Glutamatergic neuron (in vitro differentiated cells): ENCODE results near the gene GCC1. TPM values are rescaled to one million over a fixed set of nuclear protein-coding genes. Genes with fewer than 3 reads are reported as not detected.

Source experiments
- DNase-seq: peaks from one replicate; pipeline ENCODE4 v3.0.0; 2022
- H3K27ac Mint-ChIP-seq: one replicate; pipeline ENCODE4 v1.8.0; 2020; ENCODE audit warnings: mild to moderate bottlenecking, mixed read lengths, inconsistent platforms; ENCODE audit not compliant: unreplicated experiment
- H3K27me3 Mint-ChIP-seq: one replicate; pipeline ENCODE4 v1.8.0; 2020; ENCODE audit warnings: mild to moderate bottlenecking, moderate library complexity, mixed read lengths, inconsistent platforms; ENCODE audit not compliant: unreplicated experiment
- H3K36me3 Mint-ChIP-seq: one replicate; pipeline ENCODE4 v1.8.0; 2020; ENCODE audit warnings: mild to moderate bottlenecking, mixed read lengths, inconsistent platforms; ENCODE audit not compliant: unreplicated experiment
- H3K4me1 Mint-ChIP-seq: one replicate; pipeline ENCODE4 v1.8.0; 2020; ENCODE audit warnings: mild to moderate bottlenecking, low read depth, mixed read lengths, inconsistent platforms; ENCODE audit not compliant: unreplicated experiment
- H3K4me3 Mint-ChIP-seq: one replicate; pipeline ENCODE4 v1.8.0; 2020; ENCODE audit warnings: mild to moderate bottlenecking, mixed read lengths, inconsistent platforms; ENCODE audit not compliant: unreplicated experiment
- H3K9me3 Mint-ChIP-seq: one replicate; pipeline ENCODE4 v1.8.0; 2020; ENCODE audit warnings: mild to moderate bottlenecking, moderate library complexity, mixed read lengths, inconsistent platforms; ENCODE audit not compliant: unreplicated experiment
- CTCF ChIP-seq: fragments of 200-600 bp; sonication (generic); IDR thresholded peaks from one replicate; pipeline ENCODE4 v1.5.0; 2021; ENCODE audit not compliant: partially characterized antibody, unreplicated experiment
- total RNA-seq: library from RNA; stranded (reverse); fragmentation: NEBNext Ultra II Directional; extraction: Animal tissue kit (Norgen Biotek cat#: 25700); gene quantifications from one replicate; pipeline ENCODE4 v1.2.1, GENCODE V29; 2021; ENCODE audit not compliant: unreplicated experiment

Gene GCC1
- total RNA-seq, 1 donor from 2014 or later, result 14.9 TPM

DNA sequence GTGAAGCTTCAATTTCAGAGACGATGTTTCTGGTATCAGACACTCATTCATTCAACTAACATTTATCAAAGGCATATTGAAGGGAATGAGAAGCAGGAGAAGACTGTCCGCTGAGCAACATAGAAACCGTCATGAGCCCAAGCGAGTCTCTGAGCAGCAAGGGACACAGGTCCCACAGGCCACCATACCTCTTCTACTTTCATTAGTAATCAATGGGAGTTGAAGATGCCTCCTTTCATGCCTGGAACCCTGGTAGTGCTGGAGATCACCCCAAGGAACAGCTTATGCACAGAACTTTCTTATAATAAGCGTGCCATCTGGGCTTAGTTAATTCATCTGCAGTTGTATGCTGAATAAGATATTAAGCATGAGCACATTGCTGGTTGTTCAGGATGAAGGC lies 31.3 kb upstream of the GCC1 start:
- no peak overlapping the region for H3K27ac Mint-ChIP-seq

DNA sequence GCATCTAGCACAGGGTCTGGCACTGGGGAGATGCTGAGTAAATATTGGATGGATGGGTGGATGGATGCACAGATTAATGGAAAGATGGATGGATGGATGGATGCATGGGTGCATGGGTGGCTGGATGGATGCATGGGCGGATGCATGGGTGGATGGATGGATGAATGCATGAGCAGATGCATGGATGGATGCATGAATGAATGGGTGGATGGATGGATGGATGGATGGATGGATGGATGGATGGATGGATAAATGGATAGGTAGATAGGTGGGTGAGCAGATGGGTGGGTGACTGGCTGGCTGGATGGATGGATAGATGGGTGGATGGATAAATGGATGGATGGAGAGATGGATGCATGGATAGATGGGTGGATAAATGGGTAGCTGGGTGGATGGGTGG lies 26.9 kb upstream of the GCC1 start:
- no peaks in the 10 kb centered on the region for H3K4me1 Mint-ChIP-seq
- H3K4me3 Mint-ChIP-seq, result no peak overlapping the region
- no peak overlapping the region for H3K27ac Mint-ChIP-seq
- DNase-seq, result no peak
- TF ChIP-seq CTCF, result no peak
- H3K27me3 Mint-ChIP-seq, result peaks cover 9% of the 10 kb centered on the region
- H3K9me3 Mint-ChIP-seq, result peaks cover 7% of the 10 kb centered on the region
- peaks cover 23% of the 10 kb centered on the region for H3K36me3 Mint-ChIP-seq

More for the DNA sequence above, 31.3 kb upstream of the GCC1 start:
- Mint-ChIP-seq H3K36me3 (peaks cover 10% of the 10 kb centered on the region), H3K4me3 (no peak overlapping the region), H3K27me3 (peaks cover 18% of the 10 kb centered on the region), H3K9me3 (peaks cover 7% of the 10 kb centered on the region), H3K4me1 (peaks cover 8% of the 10 kb centered on the region)
- no peak for DNase-seq
- TF ChIP-seq CTCF, result no peak

GRCh38 chr7:127609297-127609696 lies 23.9 kb upstream of the GCC1 start:
- H3K27me3 Mint-ChIP-seq, result peaks cover 10% of the 10 kb centered on the region
- H3K9me3 Mint-ChIP-seq, result peaks cover 8% of the 10 kb centered on the region
- no peak overlapping the region for H3K27ac Mint-ChIP-seq
- no peak for TF ChIP-seq CTCF
- H3K36me3 Mint-ChIP-seq, result peaks cover 33% of the 10 kb centered on the region
- no peak for DNase-seq
- no peak overlapping the region for H3K4me3 Mint-ChIP-seq
- H3K4me1 Mint-ChIP-seq, result no peaks in the 10 kb centered on the region

DNA sequence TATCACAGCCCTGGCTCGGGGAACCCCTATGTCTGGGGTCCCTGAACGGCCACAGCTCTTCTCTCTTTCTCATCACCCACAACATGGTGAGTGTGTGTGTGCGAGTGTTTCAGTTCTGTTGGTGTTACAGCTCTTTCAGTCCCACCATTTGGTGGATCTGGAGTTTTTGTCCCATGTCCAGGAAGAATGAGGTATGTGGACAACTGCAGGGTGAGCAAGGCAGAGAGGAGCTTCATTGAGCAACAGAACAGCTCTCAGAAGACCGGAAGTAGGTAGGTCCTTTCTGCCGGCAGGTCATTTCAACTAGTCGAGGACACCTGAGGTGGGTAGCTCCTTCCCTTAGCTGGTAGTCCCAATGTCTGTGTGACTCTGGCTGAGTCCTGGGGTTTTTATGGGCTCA lies 23.1 kb upstream of the GCC1 start:
- H3K9me3 Mint-ChIP-seq, result peaks cover 8% of the 10 kb centered on the region
- peaks cover 38% of the 10 kb centered on the region for H3K36me3 Mint-ChIP-seq
- no peak for DNase-seq
- no peaks in the 10 kb centered on the region for H3K4me1 Mint-ChIP-seq
- H3K27me3 Mint-ChIP-seq, result peaks cover 5% of the 10 kb centered on the region
- no peak overlapping the region for H3K4me3 Mint-ChIP-seq
- no peak for TF ChIP-seq CTCF
- no peak overlapping the region for H3K27ac Mint-ChIP-seq

GRCh38 chr7:127600885-127601284 lies 15.5 kb upstream of the GCC1 start:
- DNase-seq, result no peak
- TF ChIP-seq CTCF, result no peak
- peaks cover 14% of the 10 kb centered on the region for H3K36me3 Mint-ChIP-seq
- no peaks in the 10 kb centered on the region for H3K4me1 Mint-ChIP-seq
- no peak overlapping the region for H3K27ac Mint-ChIP-seq
- H3K9me3 Mint-ChIP-seq, result peaks cover 1% of the 10 kb centered on the region
- no peaks in the 10 kb centered on the region for H3K27me3 Mint-ChIP-seq
- H3K4me3 Mint-ChIP-seq, result no peak overlapping the region
